Measurements from ENCODE around the gene SETD3. TPM values are rescaled to one million over a fixed set of nuclear protein-coding genes. Genes with fewer than 3 reads are reported as not detected.

SETD3 gene
- total and polyA plus RNA-seq, 9 donors = 27.9 to 133 (median 79.2) TPM

DNA sequence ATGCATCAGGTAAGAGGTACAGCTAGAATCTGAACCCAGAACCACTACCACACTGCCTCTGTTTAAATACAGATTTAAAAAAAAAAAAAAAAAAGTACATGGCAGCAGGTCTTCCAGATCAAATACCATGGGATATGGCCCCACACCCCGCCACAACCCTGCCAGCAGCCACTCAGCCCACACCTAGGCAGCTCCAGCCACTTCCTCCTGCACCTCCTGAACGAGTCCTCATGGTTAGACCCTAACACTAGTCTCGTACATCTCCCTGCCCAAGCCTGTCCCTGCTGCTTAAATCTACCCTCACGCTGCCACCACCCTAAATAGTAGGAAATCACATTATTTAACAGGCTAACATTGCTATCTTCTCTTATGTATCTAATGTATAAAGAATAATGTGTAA, 12.6 kb downstream of the SETD3 start:
- H3K36me3 ChIP-seq = no peaks in the 10 kb centered on the region
- H3K9me3 ChIP-seq = no peaks in the 10 kb centered on the region
- WGBS, 3 donors = 85 to 88% (median 88%) methylated on average over 4 of the region's 4 CpGs
- DNase-seq = no peak
- TF ChIP-seq EP300 (IDR thresholded peaks at IDR 0.05) (no peak), POLR2A (IDR thresholded peaks at IDR 0.05) (no peak), CTCF (IDR thresholded peaks at IDR 0.05) (no peak)
- H3K27me3 ChIP-seq = no peaks in the 10 kb centered on the region
- intact Hi-C loops (cut with DNase I) = no loop called here
- no peak overlapping the region for H3K4me3 ChIP-seq
- peaks cover 4% of the 10 kb centered on the region for H3K4me1 ChIP-seq (ENCODE audit: insufficient read depth)
- H3K27ac ChIP-seq = no peak overlapping the region

DNA sequence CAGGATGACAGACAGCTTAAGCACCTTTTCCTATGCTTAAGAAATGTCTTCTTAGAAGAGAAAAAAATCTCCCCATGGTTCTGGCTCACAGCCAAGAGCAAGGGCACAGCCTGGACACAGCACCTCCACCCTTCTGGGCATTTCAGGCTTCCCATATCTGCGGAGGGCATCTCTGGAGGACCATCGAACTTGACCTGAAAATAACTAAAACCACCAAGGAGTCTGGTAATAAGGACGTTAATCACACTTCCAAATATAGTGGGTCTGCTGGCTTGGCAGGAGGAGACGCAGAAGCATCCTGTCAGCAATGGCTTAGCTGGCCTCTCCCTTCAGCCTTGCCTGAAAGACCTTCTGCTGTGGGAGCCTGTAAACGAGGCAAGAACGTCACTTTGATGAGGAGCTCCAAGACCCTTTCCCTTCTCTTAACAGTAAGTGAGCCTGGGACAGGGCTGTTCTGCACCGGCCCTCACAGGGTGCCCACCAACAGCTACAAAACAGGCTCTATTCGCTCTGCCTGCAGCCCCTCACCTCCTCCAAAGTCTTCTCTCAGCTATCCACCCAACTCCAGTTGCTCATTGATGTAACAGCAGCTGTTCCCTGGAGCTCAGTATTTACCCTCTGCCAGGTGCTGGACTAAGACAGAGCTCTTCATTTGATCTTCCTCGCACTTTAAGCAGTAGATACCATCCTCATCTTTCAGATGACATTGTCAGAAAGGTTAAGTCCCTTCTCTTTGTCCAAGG, 13.2 kb downstream of the SETD3 start:
- Histone ChIP-seq H3K27ac (no peak overlapping the region), H3K4me1 (ENCODE audit: insufficient read depth) (peaks cover 4% of the 10 kb centered on the region), H3K27me3 (no peaks in the 10 kb centered on the region), H3K36me3 (no peaks in the 10 kb centered on the region), H3K9me3 (no peaks in the 10 kb centered on the region), H3K4me3 (no peak overlapping the region)
- intact Hi-C loops (cut with DNase I) = no loop called here
- no peak for DNase-seq
- 63 to 72% (median 69%) methylated on average over 9 of the region's 9 CpGs for WGBS, 3 donors
- TF ChIP-seq CTCF (IDR thresholded peaks at IDR 0.05) (no peak), EP300 (IDR thresholded peaks at IDR 0.05) (no peak), POLR2A (IDR thresholded peaks at IDR 0.05) (no peak)

GRCh38 chr14:99466758-99467157, 13.9 kb downstream of the SETD3 start:
- Histone ChIP-seq H3K27ac (no peak overlapping the region), H3K36me3 (no peaks in the 10 kb centered on the region), H3K4me1 (ENCODE audit: insufficient read depth) (peaks cover 4% of the 10 kb centered on the region), H3K9me3 (no peaks in the 10 kb centered on the region), H3K4me3 (no peak overlapping the region), H3K27me3 (no peaks in the 10 kb centered on the region)
- WGBS, 3 donors = 87 to 94% (median 90%) methylated on average over 3 of the region's 3 CpGs
- intact Hi-C loops (cut with DNase I) = no loop called here
- no peak for DNase-seq
- TF ChIP-seq EP300 (IDR thresholded peaks at IDR 0.05) = no peak
- TF ChIP-seq POLR2A (IDR thresholded peaks at IDR 0.05) = no peak
- no peak for TF ChIP-seq CTCF (IDR thresholded peaks at IDR 0.05)

DNA sequence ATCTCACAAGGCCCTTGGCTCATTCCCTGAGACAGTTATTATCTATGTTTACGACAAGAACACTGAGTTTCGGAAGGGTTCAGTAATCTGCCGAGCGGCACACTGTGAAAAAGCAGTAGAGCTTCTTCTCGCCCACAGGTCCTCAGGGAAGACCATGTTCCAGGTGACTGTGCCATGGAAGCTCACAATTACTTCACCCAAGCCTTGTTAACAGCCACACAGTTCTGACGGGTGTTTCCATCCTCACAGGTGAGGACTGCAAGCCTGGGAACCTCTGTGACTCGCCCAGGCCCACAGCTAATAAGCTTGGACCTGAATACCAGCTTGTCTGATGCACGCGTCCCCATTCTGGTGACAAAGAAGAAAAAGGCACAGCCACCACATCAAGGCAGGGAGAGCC, 15.4 kb downstream of the SETD3 start:
- TF ChIP-seq CTCF (IDR thresholded peaks at IDR 0.05) (no peak), EP300 (IDR thresholded peaks at IDR 0.05) (no peak), POLR2A (IDR thresholded peaks at IDR 0.05) (no peak)
- Histone ChIP-seq H3K9me3 (no peaks in the 10 kb centered on the region), H3K4me3 (no peak overlapping the region), H3K27ac (no peak overlapping the region), H3K4me1 (ENCODE audit: insufficient read depth) (peaks cover 5% of the 10 kb centered on the region), H3K27me3 (no peaks in the 10 kb centered on the region), H3K36me3 (no peaks in the 10 kb centered on the region)
- no peak for DNase-seq
- 77 to 87% (median 81%) methylated on average over 9 of the region's 9 CpGs for WGBS, 3 donors
- intact Hi-C loops (cut with DNase I) = no loop called here

Measured in ovary (tissue), 9 donors.